HG03025 (cell line): ENCODE data around the gene PHF5A.

Experiments used
- ATAC-seq: cut with Tn5 transposase; IDR thresholded peaks from one replicate; pipeline ENCODE4 v1.9.1; 2021; ENCODE audit warnings: mild to moderate bottlenecking, moderate library complexity; ENCODE audit not compliant: unreplicated experiment, low FRiP score

Gene PHF5A

GRCh38 chr22:41425660-41426365 is 42.7 kb downstream of the PHF5A start:
- ATAC-seq: no peak

GRCh38 chr22:41418717-41419116 is 49.8 kb downstream of the PHF5A start:
- ATAC-seq: no peak

- ATAC-seq: no peak
Observed at GRCh38 chr22:41417622-41418390, 50.7 kb downstream of the PHF5A start.

GRCh38 chr22:41415554-41415953 is 52.9 kb downstream of the PHF5A start:
- no peak for ATAC-seq

GRCh38 chr22:41411021-41411851 is 57.3 kb downstream of the PHF5A start:
- ATAC-seq: no peak

- no peak for ATAC-seq
Observed at GRCh38 chr22:41410311-41410751, 58.2 kb downstream of the PHF5A start.
